ENCODE results near the gene PDLIM3.

Gene PDLIM3

DNA sequence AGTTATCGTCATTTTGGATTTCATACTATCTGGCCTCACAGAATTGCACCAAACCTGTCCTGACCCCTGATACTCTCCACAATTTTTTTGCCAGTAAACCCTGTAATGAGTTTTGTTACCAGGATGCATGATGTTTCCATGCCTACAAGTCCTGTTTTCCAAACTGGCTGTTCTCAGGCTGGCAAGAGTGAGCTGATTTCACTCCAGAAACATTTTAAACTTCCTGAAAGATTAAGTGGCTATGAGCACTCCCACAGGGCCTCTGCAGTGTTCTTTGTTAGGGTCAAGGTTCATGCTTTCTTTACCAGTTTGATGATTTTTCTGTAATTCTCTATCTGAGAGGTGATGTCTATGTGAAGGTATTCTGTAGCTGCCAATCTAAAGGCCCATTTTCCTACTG, 31.7 kb upstream of the PDLIM3 start:
- no peak overlapping the region for H3K4me3 ChIP-seq (ENCODE audit: low read depth, low read length)
- TF ChIP-seq, protein P1, sequence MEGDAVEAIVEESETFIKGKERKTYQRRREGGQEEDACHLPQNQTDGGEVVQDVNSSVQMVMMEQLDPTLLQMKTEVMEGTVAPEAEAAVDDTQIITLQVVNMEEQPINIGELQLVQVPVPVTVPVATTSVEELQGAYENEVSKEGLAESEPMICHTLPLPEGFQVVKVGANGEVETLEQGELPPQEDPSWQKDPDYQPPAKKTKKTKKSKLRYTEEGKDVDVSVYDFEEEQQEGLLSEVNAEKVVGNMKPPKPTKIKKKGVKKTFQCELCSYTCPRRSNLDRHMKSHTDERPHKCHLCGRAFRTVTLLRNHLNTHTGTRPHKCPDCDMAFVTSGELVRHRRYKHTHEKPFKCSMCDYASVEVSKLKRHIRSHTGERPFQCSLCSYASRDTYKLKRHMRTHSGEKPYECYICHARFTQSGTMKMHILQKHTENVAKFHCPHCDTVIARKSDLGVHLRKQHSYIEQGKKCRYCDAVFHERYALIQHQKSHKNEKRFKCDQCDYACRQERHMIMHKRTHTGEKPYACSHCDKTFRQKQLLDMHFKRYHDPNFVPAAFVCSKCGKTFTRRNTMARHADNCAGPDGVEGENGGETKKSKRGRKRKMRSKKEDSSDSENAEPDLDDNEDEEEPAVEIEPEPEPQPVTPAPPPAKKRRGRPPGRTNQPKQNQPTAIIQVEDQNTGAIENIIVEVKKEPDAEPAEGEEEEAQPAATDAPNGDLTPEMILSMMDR (IDR thresholded peaks at IDR 0.05; ENCODE audit: low read depth, low read length, missing control alignments), result no peak
- H3K27ac ChIP-seq, result peak overlapping the region; percentile 89
- H3K27me3 ChIP-seq (replicated peaks), result no peaks in the 10 kb centered on the region
- in situ Hi-C loops (cut with HindIII; ENCODE audit: low pct_ligation_motif_present, low sequenced_read_pairs), result no loop called here
- H3K36me3 ChIP-seq (replicated peaks), result no peaks in the 10 kb centered on the region
- peak; percentile 89 for DNase-seq

DNA sequence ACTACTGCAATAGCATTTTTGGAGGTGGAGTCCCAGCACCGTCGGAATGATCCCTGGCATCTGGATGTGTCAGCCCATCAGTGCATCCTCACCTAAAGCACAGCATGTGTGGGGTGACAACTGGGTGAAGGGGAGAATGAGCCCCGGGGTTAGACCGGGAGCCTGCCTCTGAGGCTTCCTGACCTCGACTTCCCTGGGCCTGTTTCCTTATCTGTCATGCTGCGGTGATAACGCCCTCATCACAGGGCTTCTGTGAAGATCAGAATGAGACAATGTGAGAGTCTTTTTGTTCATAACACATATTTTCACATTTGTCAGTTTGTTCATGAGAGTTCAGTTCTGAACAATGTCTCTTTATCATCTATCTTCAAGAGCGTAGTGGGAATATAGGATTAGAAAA, 31.1 kb upstream of the PDLIM3 start:
- TF ChIP-seq, protein P1 (IDR thresholded peaks at IDR 0.05; ENCODE audit: low read depth, low read length, missing control alignments), result no peak
- in situ Hi-C loops (cut with HindIII; ENCODE audit: low pct_ligation_motif_present, low sequenced_read_pairs), result no loop called here
- Histone ChIP-seq H3K27ac (peak overlapping the region; percentile 89), H3K4me3 (ENCODE audit: low read depth, low read length) (no peak overlapping the region), H3K27me3 (replicated peaks) (no peaks in the 10 kb centered on the region), H3K36me3 (replicated peaks) (no peaks in the 10 kb centered on the region)
- DNase-seq, result no peak

DNA sequence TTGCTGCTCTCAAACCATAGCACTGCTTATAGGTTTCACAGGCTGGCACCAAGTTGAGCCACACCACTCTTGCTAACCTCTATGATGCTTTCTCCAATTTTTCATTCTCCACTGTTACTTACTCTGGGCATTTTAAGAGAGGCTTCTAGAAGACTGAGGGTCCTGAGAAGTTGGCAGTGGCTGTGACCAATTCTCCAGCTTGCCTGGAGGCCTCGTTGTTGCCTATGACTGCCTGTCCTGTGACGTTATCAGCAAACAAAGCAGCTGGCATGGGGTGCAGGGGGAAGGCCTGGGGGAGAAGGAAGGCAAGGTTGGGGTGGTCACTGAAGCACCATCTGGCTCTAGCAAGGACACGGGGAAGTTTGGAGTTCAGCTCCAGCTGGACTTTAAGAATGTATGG, 30.4 kb upstream of the PDLIM3 start:
- no peaks in the 10 kb centered on the region for H3K27me3 ChIP-seq (replicated peaks)
- in situ Hi-C loops (cut with HindIII; ENCODE audit: low pct_ligation_motif_present, low sequenced_read_pairs), result no loop called here
- no peak overlapping the region for H3K4me3 ChIP-seq (ENCODE audit: low read depth, low read length)
- no peaks in the 10 kb centered on the region for H3K36me3 ChIP-seq (replicated peaks)
- no peak for DNase-seq
- H3K27ac ChIP-seq, result no peak overlapping the region
- TF ChIP-seq, protein P1 (IDR thresholded peaks at IDR 0.05; ENCODE audit: low read depth, low read length, missing control alignments), result no peak

DNA sequence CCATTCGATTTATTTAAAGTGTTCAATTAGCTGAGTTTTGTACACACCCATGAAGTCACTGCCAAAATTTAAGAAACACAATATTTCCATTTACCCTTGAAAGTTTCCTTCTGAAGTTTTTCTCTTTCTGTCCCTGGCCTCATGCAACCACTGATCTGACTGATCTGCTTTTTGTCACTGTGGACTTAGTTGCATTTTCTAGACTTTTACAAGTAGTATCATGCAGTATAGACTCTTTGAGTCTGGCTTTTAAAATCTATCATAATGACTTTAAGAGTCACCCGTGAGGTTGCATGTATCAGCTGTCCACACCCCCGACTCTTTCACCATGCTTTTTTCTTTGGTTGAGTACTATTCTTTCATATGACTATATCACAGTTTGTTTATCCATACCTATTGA, 29.0 kb upstream of the PDLIM3 start:
- TF ChIP-seq, protein P1 (IDR thresholded peaks at IDR 0.05; ENCODE audit: low read depth, low read length, missing control alignments), result no peak
- Histone ChIP-seq H3K27me3 (replicated peaks) (no peaks in the 10 kb centered on the region), H3K36me3 (replicated peaks) (no peaks in the 10 kb centered on the region), H3K27ac (no peak overlapping the region), H3K4me3 (ENCODE audit: low read depth, low read length) (no peak overlapping the region)
- in situ Hi-C loops (cut with HindIII; ENCODE audit: low pct_ligation_motif_present, low sequenced_read_pairs), result no loop called here
- DNase-seq, result no peak

DNA sequence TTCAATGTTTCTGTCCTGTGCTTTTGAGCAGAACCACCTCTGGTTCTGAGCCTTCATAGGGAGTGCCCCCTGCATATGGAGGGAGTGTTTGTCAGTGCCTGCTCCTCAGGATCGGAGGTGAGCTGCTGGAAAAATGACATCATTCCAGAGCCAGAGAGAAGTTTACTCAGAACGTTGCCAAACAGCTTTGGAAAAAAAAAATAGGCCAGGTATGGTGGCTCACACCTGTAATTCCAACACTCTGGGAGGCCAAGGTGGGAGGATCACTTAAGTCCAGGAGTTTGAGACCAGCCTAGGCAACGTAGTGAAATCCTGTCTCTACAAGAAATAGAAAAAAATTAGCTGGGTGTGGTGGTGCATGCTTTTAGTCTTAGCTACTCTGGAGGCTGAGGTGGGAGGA, 27.2 kb upstream of the PDLIM3 start:
- Histone ChIP-seq H3K27ac (no peak overlapping the region), H3K36me3 (replicated peaks) (no peaks in the 10 kb centered on the region), H3K27me3 (replicated peaks) (no peaks in the 10 kb centered on the region), H3K4me3 (ENCODE audit: low read depth, low read length) (no peak overlapping the region)
- in situ Hi-C loops (cut with HindIII; ENCODE audit: low pct_ligation_motif_present, low sequenced_read_pairs), result no loop called here
- DNase-seq, result no peak
- TF ChIP-seq, protein P1 (IDR thresholded peaks at IDR 0.05; ENCODE audit: low read depth, low read length, missing control alignments), result no peak

DNA sequence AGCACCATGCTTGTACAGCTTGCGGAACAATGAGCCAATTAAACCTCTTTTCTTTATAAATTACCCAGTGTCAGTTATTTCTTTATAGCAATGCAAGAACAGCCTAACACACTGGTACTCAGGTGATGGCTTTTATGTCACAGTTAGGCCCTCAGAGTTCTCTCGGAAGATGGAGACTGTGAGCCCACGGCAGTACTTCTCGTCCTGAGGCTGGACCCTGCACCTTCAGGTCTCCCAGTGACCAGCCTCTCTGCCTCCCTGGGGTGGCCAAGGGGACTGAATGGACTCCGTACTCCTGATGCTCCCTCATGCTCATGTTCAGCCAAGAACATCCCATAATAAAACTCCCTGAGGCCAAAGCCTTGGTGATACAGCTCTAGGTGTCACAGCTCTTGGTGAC, 25.0 kb upstream of the PDLIM3 start:
- TF ChIP-seq, protein P1 (IDR thresholded peaks at IDR 0.05; ENCODE audit: low read depth, low read length, missing control alignments), result no peak
- Histone ChIP-seq H3K4me3 (ENCODE audit: low read depth, low read length) (no peak overlapping the region), H3K27ac (no peak overlapping the region), H3K27me3 (replicated peaks) (no peaks in the 10 kb centered on the region), H3K36me3 (replicated peaks) (no peaks in the 10 kb centered on the region)
- no peak for DNase-seq
- in situ Hi-C loops (cut with HindIII; ENCODE audit: low pct_ligation_motif_present, low sequenced_read_pairs), result no loop called here

Measured in brain microvascular endothelial cell (primary cell).